K562 (cell line): ENCODE results near the gene NBEAL2. TPM values are rescaled to one million over a fixed set of nuclear protein-coding genes. Genes with fewer than 3 reads are reported as not detected.

ENCODE experiments used
- CREB3 ChIP-seq: fragments of 450-650 bp; conservative IDR thresholded peaks from 2 replicates; pipeline ENCODE4 v1.6.1; 2016; ENCODE audit warnings: missing genetic modification characterization, low read depth, mild to moderate bottlenecking, missing compliant biosample characterization, moderate library complexity
- EHMT2 ChIP-seq: fragments of 450-650 bp; IDR thresholded peaks from 2 replicates; pipeline ENCODE4 v1.6.1; 2018; ENCODE audit warnings: antibody characterized with exemption
- ETV6 ChIP-seq, 3 experiments: fragments of 150-350 bp in 1 of 3; sonication (generic) in 1 of 3; formaldehyde crosslinking in 1 of 3; IDR thresholded peaks; 2 replicates each; pipeline versions ENCODE4 v1.6.1 to v1.8.0; 2014 to 2022; ENCODE audit warnings: borderline replicate concordance in 2 of 3, low read depth in 2 of 3, antibody characterized with exemption in 1 of 3, low read length in 1 of 3, mild to moderate bottlenecking in 1 of 3, missing genetic modification reagents in 1 of 3
- EZH2 ChIP-seq: IDR thresholded peaks from 2 replicates; pipeline ENCODE4 v1.6.1; 2012; ENCODE audit warnings: low read depth, mild to moderate bottlenecking, inconsistent platforms, low read length, borderline replicate concordance
- HINFP ChIP-seq: fragments of 450-650 bp; conservative IDR thresholded peaks from 2 replicates; pipeline ENCODE4 v1.6.1; 2016; ENCODE audit warnings: missing genetic modification characterization, low read depth, mild to moderate bottlenecking, control low read depth, missing compliant biosample characterization
- HMGN3 ChIP-seq: IDR thresholded peaks from 2 replicates; pipeline ENCODE4 v1.6.1; 2011; ENCODE audit warnings: borderline replicate concordance, low read depth, mild to moderate bottlenecking, mixed read lengths, low read length; ENCODE audit not compliant: insufficient read length; ENCODE audit errors: extremely low read depth
- JUND ChIP-seq, 2 experiments: IDR thresholded peaks; 2 replicates in 1 of 2; 3 replicates in 1 of 2; pipeline ENCODE4 v1.6.1; 2011; ENCODE audit warnings: borderline replicate concordance in 2 of 2, low read depth in 2 of 2, low read length in 2 of 2, improper control_type of control experiment in 1 of 2, missing biosample characterization in 1 of 2, missing genetic modification characterization in 1 of 2, missing genetic modification reagents in 1 of 2
- KDM1A ChIP-seq, 2 experiments: fragments of 450-650 bp; IDR thresholded peaks; 2 replicates each; pipeline ENCODE4 v1.6.1; 2016; ENCODE audit warnings: mild to moderate bottlenecking in 2 of 2
- MEF2A ChIP-seq: IDR thresholded peaks from 2 replicates; pipeline ENCODE4 v1.6.1; 2011; ENCODE audit warnings: low read depth, mild to moderate bottlenecking, low read length, moderate library complexity; ENCODE audit not compliant: control insufficient read depth
- POLR3A ChIP-seq: IDR thresholded peaks from 2 replicates; pipeline ENCODE4 v1.6.1; 2011; ENCODE audit warnings: borderline replicate concordance, mild to moderate bottlenecking, moderate library complexity; ENCODE audit not compliant: insufficient read length, insufficient read depth; ENCODE audit errors: extremely low read depth
- RBFOX2 ChIP-seq: fragments of 200-400 bp; formaldehyde crosslinking; IDR thresholded peaks from 2 replicates; pipeline ENCODE4 v1.6.1; 2017; ENCODE audit warnings: low read depth, mild to moderate bottlenecking, low read length, moderate library complexity
- SMARCA5 ChIP-seq: fragments of 450-650 bp; IDR thresholded peaks from 2 replicates; pipeline ENCODE4 v1.6.1; 2016
- SUPT5H ChIP-seq: fragments of 450-650 bp; IDR thresholded peaks from 2 replicates; pipeline ENCODE4 v1.6.1; 2016
- TCF15 ChIP-seq: fragments of 250-450 bp; sonication (Bioruptor Pico); IDR thresholded peaks from 2 replicates; pipeline ENCODE4 v1.8.0; 2022; ENCODE audit warnings: moderate library complexity, mild to moderate bottlenecking, inconsistent platforms
- UBTF ChIP-seq, 2 experiments: IDR thresholded peaks; 2 replicates each; pipeline ENCODE4 v1.6.1; 2012; ENCODE audit warnings: improper control_type of control experiment in 2 of 2, low read depth in 2 of 2, low read length in 2 of 2, borderline replicate concordance in 1 of 2
- ZNF239 ChIP-seq: fragments of 250-450 bp; sonication (Bioruptor Pico); IDR thresholded peaks from 2 replicates; pipeline ENCODE4 v1.4.0; 2020; ENCODE audit warnings: mild to moderate bottlenecking
- ZNF253 ChIP-seq: fragments of 250-450 bp; sonication (Bioruptor Pico); conservative IDR thresholded peaks from 2 replicates; pipeline ENCODE4 v1.6.1; 2021; ENCODE audit warnings: mild to moderate bottlenecking
- ZNF316 ChIP-seq: fragments of 450-650 bp; IDR thresholded peaks from 2 replicates; pipeline ENCODE4 v1.6.1; 2016
- ZNF551 ChIP-seq: fragments of 250-450 bp; sonication (Bioruptor Pico); IDR thresholded peaks from 2 replicates; pipeline ENCODE4 v1.5.0; 2021; ENCODE audit warnings: mild to moderate bottlenecking, moderate library complexity
- ZNF75A ChIP-seq: fragments of 450-650 bp; formaldehyde crosslinking; IDR thresholded peaks from 2 replicates; pipeline ENCODE4 v1.4.0; 2020; ENCODE audit warnings: mild to moderate bottlenecking
- ZSCAN32 ChIP-seq: fragments of 450-650 bp; formaldehyde crosslinking; IDR thresholded peaks from 2 replicates; pipeline ENCODE4 v1.4.0; 2020; ENCODE audit warnings: mild to moderate bottlenecking, moderate library complexity
- polyA plus RNA-seq, 8 experiments: library from polyadenylated mRNA; depleted of rRNA in 4 of 8; stranded (reverse) in 5 of 8; unstranded in 3 of 8; fragments of >200 nt; fragmentation: Nextera tagmentation in 2 of 8; fragmentation: Illumina TruSeq in 1 of 8; extraction: Ambion mirVana in 2 of 8; extraction: Trizol in 1 of 8; gene quantifications; 2 replicates each; pipeline versions ENCODE4 v1.2.1 to v1.2.3, GENCODE V29; 2011 to 2014; ENCODE audit warnings: inconsistent platforms in 1 of 8, missing spikeins in 1 of 8
- total RNA-seq, 7 experiments: library from RNA; depleted of rRNA in 6 of 7; stranded (reverse); fragments of >200 nt in 6 of 7; fragmentation: Illumina TruSeq in 2 of 7; extraction: Trizol in 2 of 7; gene quantifications; 2 replicates each; pipeline versions ENCODE4 v1.2.1 to v1.2.3, GENCODE V29; 2011 to 2021; ENCODE audit warnings: low replicate concordance in 1 of 7

The NBEAL2 gene
- total and polyA plus RNA-seq, 9 of the 15 experiments (the other 6 are each of a cell fraction or from before 2014, with no cell fraction given), result 0.06 to 114 (median 29.6) TPM

GRCh38 chr3:46976326-46977190, 2.9 kb upstream of the NBEAL2 start, which contains the start of gene CCDC12 (continued):
- TF ChIP-seq MEF2A (0 out of 2 replicates have a peak, but pooled peaks have one; percentile 32), SUPT5H (peak; percentile 100), CREB3 (tag) (no peak), EHMT2 (peak; percentile 76; the same call in 1 of the 2 replicates), ZNF316 (peak; percentile 95), POLR3A (no peak), ETV6 (IDR thresholded peaks at IDR 0.05; ENCODE audit: borderline replicate concordance in 1 of 2, low read depth in 2 of 2, low read length in 1 of 2) (no peak), ETV6 (CRISPR knock-in tag; IDR thresholded peaks at IDR 0.05; ENCODE audit: borderline replicate concordance) (peak; percentile 35; the same call in 1 of the 2 replicates), UBTF (IDR thresholded peaks at IDR 0.05; ENCODE audit: borderline replicate concordance in 1 of 2, low read depth in 2 of 2, low read length in 2 of 2) (0 out of 4 replicates have a peak, but pooled peaks of 1 of the 2 experiments have one; percentile 14), ZSCAN32 (CRISPR knock-in tag) (no peak), TCF15 (0 out of 2 replicates have a peak, but pooled peaks have one; percentile 9), ZNF551 (no peak), ZNF239 (CRISPR knock-in tag) (0 out of 2 replicates have a peak, but pooled peaks have one; percentile 12), ZNF75A (CRISPR knock-in tag) (0 out of 2 replicates have a peak, but pooled peaks have one; percentile 6), EZH2 (no peak), KDM1A (IDR thresholded peaks at IDR 0.05) (no peak), ZNF253 (CRISPR knock-in tag) (no peak), JUND (IDR thresholded peaks at IDR 0.05; ENCODE audit: borderline replicate concordance, low read depth, low read length) (peak; percentile 88), JUND (tag; IDR thresholded peaks at IDR 0.05; ENCODE audit: borderline replicate concordance, low read depth, low read length) (peak; percentile 78), RBFOX2 (peak; percentile 93), HMGN3 (no peak), SMARCA5 (no peak), HINFP (tag) (no peak)
